ENCODE results near the gene IQCF2. TPM values are rescaled to one million over a fixed set of nuclear protein-coding genes. Genes with fewer than 3 reads are reported as not detected.

IQCF2 gene
- total RNA-seq, 1 donor from 2014 or later: not detected

Other genes with a start within 250 kb of the IQCF2 start
- 23.8 TPM for gene TEX264, start 190.4 kb upstream of the IQCF2 start, total RNA-seq (ENCODE audit: unreplicated experiment)
- gene GRM2, start 154.5 kb upstream of the IQCF2 start, total RNA-seq (ENCODE audit: unreplicated experiment): 0.97 TPM
- gene IQCF6, start 82.4 kb upstream of the IQCF2 start, total RNA-seq (ENCODE audit: unreplicated experiment): not detected
- not detected for gene IQCF5, start 14.0 kb downstream of the IQCF2 start, total RNA-seq (ENCODE audit: unreplicated experiment)
- not detected for gene IQCF1, start 41.7 kb downstream of the IQCF2 start, total RNA-seq (ENCODE audit: unreplicated experiment)
- 20.6 TPM for gene RRP9, start 80.3 kb downstream of the IQCF2 start, total RNA-seq (ENCODE audit: unreplicated experiment)
- gene PARP3, start 80.7 kb downstream of the IQCF2 start, total RNA-seq (ENCODE audit: unreplicated experiment): 4.6 TPM
- not detected for gene GPR62, start 93.8 kb downstream of the IQCF2 start, total RNA-seq (ENCODE audit: unreplicated experiment)
- 60.6 TPM for gene PCBP4, start 105.8 kb downstream of the IQCF2 start, total RNA-seq (ENCODE audit: unreplicated experiment)
- 7.1 TPM for gene ABHD14B, start 112.4 kb downstream of the IQCF2 start, total RNA-seq (ENCODE audit: unreplicated experiment)
- 5.4 TPM for gene ABHD14A, start 113.4 kb downstream of the IQCF2 start, total RNA-seq (ENCODE audit: unreplicated experiment)
- gene ACY1, start 121.9 kb downstream of the IQCF2 start, total RNA-seq (ENCODE audit: unreplicated experiment): 19.8 TPM
- 925 TPM for gene RPL29, start 134.3 kb downstream of the IQCF2 start, total RNA-seq (ENCODE audit: unreplicated experiment)
- 21.7 TPM for gene DUSP7, start 195.0 kb downstream of the IQCF2 start, total RNA-seq (ENCODE audit: unreplicated experiment)

Measured in endothelial cell (in vitro differentiated cells).